SK-N-SH (cell line): Measurements from ENCODE around the gene ALG6. TPM values are rescaled to one million over a fixed set of nuclear protein-coding genes. Genes with fewer than 3 reads are reported as not detected.

ENCODE experiments used
- CTCF ChIA-PET: fragments of 300-600, 350-600 bp; formaldehyde crosslinking; extraction: SDS; loops from one replicate; lab custom pipeline; 2021; lab: Yijun Ruan, JAX
- POLR2A ChIA-PET: fragments of 350-600 bp; sonication (Branson Sonifier 250); formaldehyde crosslinking; extraction: SDS; loops from one replicate; lab custom pipeline; 2020; ENCODE audit warnings: antibody characterized with exemption, inconsistent platforms; lab: Yijun Ruan, JAX
- DNase-seq: peaks from one replicate; pipeline ENCODE4 v3.0.0; 2012
- H2AFZ ChIP-seq: fragments of 200-600 bp; sonication (generic); 2 replicates; pipeline ENCODE4 v1.8.1; 2016; ENCODE audit warnings: antibody characterized with exemption, mild to moderate bottlenecking, low read depth
- H3F3A ChIP-seq: fragments of 200-600 bp; sonication (generic); replicated peaks from 2 replicates; pipeline ENCODE3; 2016; ENCODE audit warnings: antibody characterized with exemption, mild to moderate bottlenecking; ENCODE audit not compliant: insufficient read depth
- H3K27ac ChIP-seq, 2 experiments: fragments of 200-500 bp in 1 of 2; fragments of 200-600 bp in 1 of 2; sonication (Bioruptor generic) in 1 of 2; sonication (generic), shearing (Covaris generic) in 1 of 2; 2 replicates each; pipeline versions ENCODE4 v1.5.1 to v1.6.1; 2014 to 2016; ENCODE audit warnings: low read depth in 2 of 2, inconsistent platforms in 1 of 2, low read length in 1 of 2, mild to moderate bottlenecking in 1 of 2, mixed read lengths in 1 of 2
- H3K27me3 ChIP-seq: fragments of 200-600 bp; sonication (generic), shearing (Covaris generic); 2 replicates; pipeline ENCODE4 v1.6.1; 2016; ENCODE audit warnings: mixed run types; ENCODE audit not compliant: insufficient read depth
- H3K36me3 ChIP-seq, 2 experiments: fragments of 200-500 bp in 1 of 2; fragments of 200-600 bp in 1 of 2; sonication (Bioruptor generic) in 1 of 2; sonication (generic) in 1 of 2; replicated peaks in 1 of 2; 2 replicates each; pipeline versions ENCODE3 to v1.5.1; 2014 to 2016; ENCODE audit warnings: low read length in 1 of 2, mild to moderate bottlenecking in 1 of 2; ENCODE audit not compliant: insufficient read depth in 2 of 2, control insufficient read depth in 1 of 2
- H3K4me1 ChIP-seq, 2 experiments: fragments of 200-500 bp in 1 of 2; fragments of 200-600 bp in 1 of 2; sonication (Bioruptor generic) in 1 of 2; sonication (generic), shearing (Covaris generic) in 1 of 2; 2 replicates each; pipeline versions ENCODE4 v1.5.1 to v1.6.1; 2014 to 2016; ENCODE audit warnings: low read depth in 1 of 2, low read length in 1 of 2, mixed run types in 1 of 2; ENCODE audit not compliant: insufficient read depth in 2 of 2, control insufficient read depth in 1 of 2
- H3K4me2 ChIP-seq: fragments of 200-600 bp; sonication (generic), shearing (Covaris generic); 2 replicates; pipeline ENCODE4 v1.6.1; 2017; ENCODE audit warnings: mixed run types
- H3K4me3 ChIP-seq, 2 experiments: fragments of 200-500 bp in 1 of 2; fragments of 200-600 bp in 1 of 2; sonication (Bioruptor generic) in 1 of 2; sonication (generic), shearing (Covaris generic) in 1 of 2; 2 replicates each; pipeline versions ENCODE4 v1.5.1 to v1.8.1; 2014 to 2016; ENCODE audit warnings: low read depth in 2 of 2, inconsistent platforms in 1 of 2, low read length in 1 of 2, mild to moderate bottlenecking in 1 of 2, mixed read lengths in 1 of 2, moderate library complexity in 1 of 2
- H3K79me2 ChIP-seq: fragments of 200-600 bp; sonication (generic); 2 replicates; pipeline ENCODE4 v1.8.1; 2017; ENCODE audit warnings: mild to moderate bottlenecking; ENCODE audit not compliant: insufficient read depth
- H3K9ac ChIP-seq: fragments of 200-600 bp; sonication (generic); 2 replicates; pipeline ENCODE4 v1.6.1; 2017; ENCODE audit warnings: mixed run types
- H3K9me2 ChIP-seq: fragments of 200-600 bp; sonication (generic); 2 replicates; pipeline ENCODE4 v1.6.1; 2017; ENCODE audit warnings: mixed run types
- H3K9me3 ChIP-seq: fragments of 200-600 bp; sonication (generic); 2 replicates; pipeline ENCODE4 v1.6.1; 2017; ENCODE audit warnings: mixed run types, mild to moderate bottlenecking, moderate library complexity
- H4K20me1 ChIP-seq: fragments of 200-600 bp; sonication (generic); 2 replicates; pipeline ENCODE4 v1.6.1; 2017; ENCODE audit warnings: mild to moderate bottlenecking, mixed run types; ENCODE audit not compliant: insufficient read depth
- CHD2 ChIP-seq: fragments of 150-350 bp; IDR thresholded peaks from 2 replicates; pipeline ENCODE4 v1.6.1; 2018; ENCODE audit warnings: low read length; ENCODE audit not compliant: partially characterized antibody
- CTCF ChIP-seq: fragments of 200-600 bp; sonication (generic); IDR thresholded peaks from 2 replicates; pipeline ENCODE4 v1.6.1; 2017; ENCODE audit warnings: antibody characterized with exemption, mild to moderate bottlenecking, moderate library complexity
- FOSL2 ChIP-seq: IDR thresholded peaks from 2 replicates; pipeline ENCODE4 v1.4.0; 2012; ENCODE audit warnings: low read depth, mild to moderate bottlenecking, moderate library complexity, borderline replicate concordance
- FOXM1 ChIP-seq: IDR thresholded peaks from 2 replicates; pipeline ENCODE4 v1.4.0; 2012; ENCODE audit warnings: low read depth, mild to moderate bottlenecking
- IRF3 ChIP-seq: fragments of 150-350 bp; IDR thresholded peaks from 2 replicates; pipeline ENCODE4 v1.6.1; 2016; ENCODE audit warnings: mild to moderate bottlenecking, low read depth, low read length
- JUND ChIP-seq: IDR thresholded peaks from 2 replicates; pipeline ENCODE4 v1.4.0; 2012
- MEF2A ChIP-seq: IDR thresholded peaks from 2 replicates; pipeline ENCODE4 v1.4.0; 2012; ENCODE audit warnings: low read depth, borderline replicate concordance
- MXI1 ChIP-seq: IDR thresholded peaks from 2 replicates; pipeline ENCODE4 v1.6.1; 2012; ENCODE audit warnings: mild to moderate bottlenecking, low read depth, low read length, improper control_type of control experiment
- NFIC ChIP-seq: IDR thresholded peaks from 2 replicates; pipeline ENCODE4 v1.4.0; 2012; ENCODE audit warnings: borderline replicate concordance
- POLR2AphosphoS5 ChIP-seq: IDR thresholded peaks from 2 replicates; pipeline ENCODE4 v1.6.1; 2012; ENCODE audit warnings: low read depth, low read length
- RCOR1 ChIP-seq: fragments of 150-350 bp; IDR thresholded peaks from 2 replicates; pipeline ENCODE4 v1.6.1; 2017; ENCODE audit warnings: antibody characterized with exemption, low read length
- RFX5 ChIP-seq: IDR thresholded peaks from 2 replicates; pipeline ENCODE4 v1.6.1; 2012; ENCODE audit warnings: mild to moderate bottlenecking, improper control_type of control experiment, low read length
- RXRA ChIP-seq: IDR thresholded peaks from 2 replicates; pipeline ENCODE4 v1.4.0; 2012; ENCODE audit warnings: low read depth, mild to moderate bottlenecking, borderline replicate concordance
- TAF1 ChIP-seq: IDR thresholded peaks from 2 replicates; pipeline ENCODE4 v1.6.1; 2012; ENCODE audit warnings: low read depth, mild to moderate bottlenecking, low read length, moderate library complexity, borderline replicate concordance
- TCF12 ChIP-seq: IDR thresholded peaks from 2 replicates; pipeline ENCODE4 v1.4.0; 2012
- USF1 ChIP-seq: IDR thresholded peaks from 2 replicates; pipeline ENCODE4 v1.4.0; 2012; ENCODE audit warnings: low read depth, borderline replicate concordance
- USF2 ChIP-seq: fragments of 150-350 bp; IDR thresholded peaks from 2 replicates; pipeline ENCODE4 v1.6.1; 2017; ENCODE audit warnings: antibody characterized with exemption, low read length, low read depth, borderline replicate concordance
- polyA plus RNA-seq, 3 experiments: library from polyadenylated mRNA; depleted of rRNA; stranded (reverse); fragments of >200 nt; gene quantifications; 2 replicates each; pipeline ENCODE4 v1.2.3, GENCODE V29; 2012

The ALG6 gene
- polyA plus RNA-seq, 1 of the 3 experiments (the other 2 are of a cell fraction), result 3.8 TPM

- no peaks in the 10 kb centered on the region for H3K79me2 ChIP-seq
- no peaks in the 10 kb centered on the region; a peak in 1 of 4 replicates for H3K4me1 ChIP-seq
- H2AFZ ChIP-seq, result no peak overlapping the region
- no peak overlapping the region for H3K27ac ChIP-seq
- no peak overlapping the region for H3K4me3 ChIP-seq
- POLR2A ChIA-PET, result no interaction called here
- no peaks in the 10 kb centered on the region for H3F3A ChIP-seq
- H4K20me1 ChIP-seq, result no peaks in the 10 kb centered on the region
- TF ChIP-seq MEF2A (no peak), RFX5 (no peak), RCOR1 (no peak), NFIC (no peak), RXRA (no peak), CHD2 (no peak), CTCF (no peak), POLR2AphosphoS5 (no peak), FOSL2 (no peak), FOXM1 (no peak), USF1 (no peak), USF2 (no peak), TAF1 (no peak), IRF3 (no peak)
- TF ChIP-seq, all 33 proteins: peak for 0
- no peak for DNase-seq
- no peaks in the 10 kb centered on the region for H3K9me2 ChIP-seq
- H3K9me3 ChIP-seq, result no peaks in the 10 kb centered on the region
- H3K27me3 ChIP-seq, result no peaks in the 10 kb centered on the region
- CTCF ChIA-PET, result interaction anchor here (1.9 kb wide), 1 partner anchor 36 kb away, joined by 7 read pairs; no protein-coding TSS in a partner anchor
- peaks cover 3 to 5% of the 10 kb centered on the region in 2 experiments for H3K36me3 ChIP-seq
- no peak overlapping the region for H3K4me2 ChIP-seq
- H3K9ac ChIP-seq, result no peak overlapping the region
Observed at GRCh38 chr1:63405987-63406386, 38.6 kb downstream of the ALG6 start.

- H3K9ac ChIP-seq, result no peak overlapping the region
- H2AFZ ChIP-seq, result no peak overlapping the region
- no peak overlapping the region for H3K4me3 ChIP-seq
- H4K20me1 ChIP-seq, result no peaks in the 10 kb centered on the region
- H3K9me2 ChIP-seq, result no peaks in the 10 kb centered on the region
- TF ChIP-seq TCF12 (no peak), MXI1 (no peak), JUND (no peak), FOXM1 (no peak)
- H3K4me1 ChIP-seq, result no peaks in the 10 kb centered on the region; a peak in 1 of 4 replicates
- H3K9me3 ChIP-seq, result no peaks in the 10 kb centered on the region
- CTCF ChIA-PET, result no interaction called here
- POLR2A ChIA-PET, result no interaction called here
- no peak overlapping the region for H3K4me2 ChIP-seq
- DNase-seq, result no peak
- H3K36me3 ChIP-seq, result peaks cover 3 to 5% of the 10 kb centered on the region in 2 experiments
- no peaks in the 10 kb centered on the region for H3K79me2 ChIP-seq
- no peak overlapping the region for H3K27ac ChIP-seq
- no peaks in the 10 kb centered on the region for H3F3A ChIP-seq
- H3K27me3 ChIP-seq, result no peaks in the 10 kb centered on the region
Observed at GRCh38 chr1:63407002-63407401, 39.6 kb downstream of the ALG6 start.
